ENCODE data around the gene IFT22.
"Not testable (repeated sequence)": the region's sequence is repeated elsewhere in the genome, so short reads cannot be mapped to it uniquely, and the experiment has no call there.

IFT22 gene

DNA sequence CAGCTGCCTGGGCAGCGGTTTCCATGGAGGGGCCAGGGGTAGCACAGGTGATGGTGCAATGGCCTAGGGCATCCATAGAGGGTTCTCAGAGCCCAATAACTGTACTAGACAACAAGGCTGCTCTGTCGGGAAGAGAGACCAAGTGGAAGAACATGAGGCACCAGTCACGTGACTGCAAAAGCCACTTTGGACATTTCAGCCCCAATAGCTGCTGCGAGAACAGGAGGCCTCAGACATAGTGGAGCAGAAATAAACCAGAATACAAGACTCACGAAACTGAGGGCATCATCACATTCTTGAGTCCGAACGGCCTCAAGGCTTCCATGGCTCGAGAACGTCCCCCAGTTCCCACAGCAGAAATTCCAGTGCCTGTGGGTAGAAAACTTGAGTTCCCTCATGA is 44.5 kb downstream of the IFT22 start:
- DNase-seq = no peak

DNA sequence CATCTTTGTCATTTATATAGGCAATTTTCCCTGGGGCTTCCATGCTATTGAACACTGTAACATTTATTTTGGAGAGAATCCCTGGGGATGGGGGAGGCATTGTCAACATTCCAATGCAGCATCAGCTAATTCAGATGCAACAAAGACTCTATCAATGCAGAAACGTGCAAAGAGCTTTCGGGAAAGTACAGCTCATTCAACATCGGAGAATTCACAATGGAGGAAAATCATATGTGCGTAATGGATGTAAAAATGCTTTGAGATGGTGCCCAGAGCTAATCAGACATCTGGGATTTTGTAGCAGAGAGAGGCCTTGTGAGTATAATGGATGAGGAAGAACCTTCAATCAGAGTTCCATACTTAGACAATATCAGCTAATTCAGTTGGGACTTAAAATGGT is 48.4 kb downstream of the IFT22 start:
- no peak for DNase-seq

DNA sequence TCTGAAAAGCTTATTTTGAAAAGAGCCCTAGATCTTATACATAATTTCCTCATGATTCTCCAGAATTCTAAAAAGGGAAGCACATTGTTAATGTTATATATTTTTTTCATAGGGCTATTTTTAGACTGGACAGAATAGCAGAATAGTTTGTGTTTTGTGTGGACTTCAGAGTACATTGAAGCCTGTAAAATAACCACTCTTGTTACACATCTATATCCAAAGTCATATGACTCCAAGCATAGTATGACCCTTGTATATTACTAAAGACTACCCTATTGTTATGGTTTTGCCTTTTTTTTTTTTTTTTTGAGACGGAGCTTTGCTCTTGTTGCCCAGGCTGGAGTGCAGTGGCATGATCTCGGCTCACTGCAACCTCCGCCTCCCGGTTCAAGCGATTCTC is 50.6 kb downstream of the IFT22 start:
- DNase-seq = no peak

DNA sequence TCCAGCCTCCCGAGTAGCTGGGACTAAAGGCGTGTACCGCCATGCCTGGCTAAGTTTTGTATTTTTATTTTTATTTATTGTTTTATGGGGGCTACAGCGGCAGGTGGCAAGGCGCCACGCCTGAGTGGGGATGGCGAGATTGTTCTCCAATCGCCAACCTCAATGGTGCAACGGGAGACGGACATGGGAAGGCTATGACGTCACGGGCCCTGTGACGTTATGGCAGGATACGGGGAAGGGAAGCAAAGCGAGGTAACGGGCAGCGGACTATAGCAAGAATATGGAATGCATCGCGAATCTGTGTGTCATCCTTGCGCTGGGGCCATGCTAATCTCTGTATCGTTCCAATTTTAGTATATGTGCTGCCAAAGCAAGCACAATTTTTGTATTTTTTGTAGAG is 51.9 kb downstream of the IFT22 start:
- no peak for DNase-seq

DNA sequence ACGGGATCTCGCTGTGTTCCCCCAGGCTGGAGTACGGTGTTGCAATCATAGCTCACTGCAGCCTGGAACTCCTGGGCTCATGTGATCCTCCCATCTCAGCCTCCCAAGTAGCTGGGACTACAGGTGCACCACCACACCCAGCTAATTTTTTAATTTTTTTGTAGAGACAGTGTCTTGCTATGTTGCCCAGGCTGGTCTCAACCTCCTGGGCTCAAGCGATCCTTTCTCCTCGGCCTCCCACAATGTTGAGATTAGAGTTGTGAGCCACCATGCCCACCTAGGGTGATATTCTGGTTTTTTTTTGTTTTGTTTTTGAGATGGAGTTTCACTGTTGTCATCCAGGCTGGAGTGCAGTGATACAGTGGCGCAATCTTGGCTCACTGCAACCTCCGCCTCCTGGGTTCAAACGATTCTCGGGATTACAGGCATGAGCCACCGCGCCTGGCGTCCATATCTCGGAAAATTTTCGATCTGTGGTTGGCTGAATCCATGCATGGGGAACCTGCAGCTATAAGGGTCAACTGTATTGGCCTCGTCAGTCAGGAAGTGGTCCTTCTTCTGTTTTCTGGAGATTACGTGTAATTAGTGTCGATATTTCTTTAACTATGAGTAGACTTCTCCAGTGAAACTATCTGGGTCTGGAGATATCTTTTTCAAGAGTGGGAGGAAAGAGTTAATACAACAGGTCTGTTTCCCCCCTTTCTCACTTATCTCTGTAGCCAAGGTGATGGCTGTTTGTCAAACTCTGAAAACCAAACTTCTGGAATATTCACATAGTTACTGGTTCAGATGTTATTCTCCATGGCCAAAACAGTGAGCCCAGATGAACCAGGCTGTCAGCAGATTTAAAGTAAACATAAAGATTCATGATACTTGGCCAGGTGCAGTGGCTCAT is 55.7 kb downstream of the IFT22 start:
- DNase-seq = no peak

GRCh38 chr7:101264102-101264706 is 57.4 kb downstream of the IFT22 start:
- not testable (repeated sequence) for DNase-seq

Measured in stimulated activated CD4-positive, alpha-beta T cell treated with anti-CD3 and anti-CD28 coated beads, Interleukin-4, amount 100 ng/mL, for 1 hour (primary cell).